Left lung (tissue), 10 donors: ENCODE measurements around the gene GMDS. TPM values are rescaled to one million over a fixed set of nuclear protein-coding genes. Genes with fewer than 3 reads are reported as not detected.

ENCODE experiments used
- ATAC-seq: fragments of 200-7000 bp; cut with Tn5 transposase; one replicate; pipeline ENCODE4 v1.9.1; 2020; ENCODE audit warnings: moderate library complexity
- DNase-seq, 4 donors: peaks; one replicate each; pipeline ENCODE4 v3.0.0-alpha.2; 2013 to 2020
- H3K27ac ChIP-seq, 2 donors: fragments of 200-600 bp; sonication (generic) in 1 of 2; one replicate each; pipeline versions ENCODE4 v1.5.0 to v1.8.0; 2020 to 2021
- H3K27me3 ChIP-seq, 2 donors: fragments of 200-600 bp; sonication (generic) in 1 of 2; one replicate each; pipeline versions ENCODE4 v1.5.0 to v1.8.0; 2020 to 2021
- H3K36me3 ChIP-seq, 2 donors: fragments of 200-600 bp; sonication (generic) in 1 of 2; one replicate each; pipeline versions ENCODE4 v1.5.0 to v1.8.0; 2020 to 2021
- H3K4me1 ChIP-seq, 2 donors: fragments of 200-600 bp; one replicate each; pipeline ENCODE4 v1.8.0; 2021
- H3K4me3 ChIP-seq, 2 donors: fragments of 200-600 bp; sonication (generic) in 1 of 2; one replicate each; pipeline versions ENCODE4 v1.5.0 to v1.8.0; 2020 to 2021; ENCODE audit warnings: mild to moderate bottlenecking in 1 of 2
- H3K9me3 ChIP-seq, 2 donors: fragments of 200-600 bp; sonication (generic) in 1 of 2; one replicate each; pipeline versions ENCODE4 v1.5.0 to v1.8.0; 2020 to 2021
- CTCF ChIP-seq, 2 donors: fragments of 200-600 bp; sonication (generic) in 1 of 2; IDR thresholded peaks; one replicate each; pipeline versions ENCODE4 v1.5.0 to v1.8.0; 2021; ENCODE audit warnings: antibody characterized with exemption in 2 of 2
- intact Hi-C, 2 donors: fragments of 100-400 bp; cut with DNase I; formaldehyde crosslinking; loops; one replicate each; pipeline versions ENCODE4 v1.11.2 to v1.14.2; 2022
- polyA plus RNA-seq, 6 donors: library from polyadenylated mRNA; unstranded; fragments of 120-200 nt; gene quantifications; one replicate each; pipeline ENCODE4 v1.2.1, GENCODE V29; 2013; ENCODE audit not compliant: insufficient read length in 6 of 6
- total RNA-seq, 2 donors: library from RNA; stranded (reverse); fragmentation: NEBNext Ultra II Directional; extraction: Animal tissue kit (Norgen Biotek cat#: 25700); gene quantifications; one replicate each; pipeline ENCODE4 v1.2.1, GENCODE V29; 2021
- donor health status: DM: no; HTN: yes; CAD: no.
- donor health status: DM: no; HTN: no; CAD: no.

Gene GMDS
- total and polyA plus RNA-seq, 8 donors: 16.5 to 25.4 (median 21.2) TPM

- peaks cover 0 to 6% of the 10 kb centered on the region in 2 donors for H3K4me1 ChIP-seq
- no peaks in the 10 kb centered on the region for H3K27me3 ChIP-seq
- intact Hi-C loops: no loop called here
- no peak for ATAC-seq
- TF ChIP-seq CTCF (IDR thresholded peaks at IDR 0.05): no peak
- H3K9me3 ChIP-seq: no peaks in the 10 kb centered on the region
- H3K36me3 ChIP-seq: no peaks in the 10 kb centered on the region
- H3K4me3 ChIP-seq: no peak overlapping the region
- no peak overlapping the region for H3K27ac ChIP-seq
- no peak for DNase-seq
Measured at GRCh38 chr6:2171728-2172127, 73.7 kb downstream of the GMDS start.

GRCh38 chr6:2168480-2168879 is 76.9 kb downstream of the GMDS start:
- no peak for TF ChIP-seq CTCF (IDR thresholded peaks at IDR 0.05)
- intact Hi-C loops: no loop called here
- H3K27ac ChIP-seq: no peak overlapping the region
- H3K36me3 ChIP-seq: no peaks in the 10 kb centered on the region
- H3K4me3 ChIP-seq: no peak overlapping the region
- no peaks in the 10 kb centered on the region for H3K27me3 ChIP-seq
- H3K4me1 ChIP-seq: peaks cover 0 to 6% of the 10 kb centered on the region in 2 donors
- ATAC-seq (no peak), DNase-seq (no peak)
- peaks cover 0 to 4% of the 10 kb centered on the region in 2 donors for H3K9me3 ChIP-seq

DNA sequence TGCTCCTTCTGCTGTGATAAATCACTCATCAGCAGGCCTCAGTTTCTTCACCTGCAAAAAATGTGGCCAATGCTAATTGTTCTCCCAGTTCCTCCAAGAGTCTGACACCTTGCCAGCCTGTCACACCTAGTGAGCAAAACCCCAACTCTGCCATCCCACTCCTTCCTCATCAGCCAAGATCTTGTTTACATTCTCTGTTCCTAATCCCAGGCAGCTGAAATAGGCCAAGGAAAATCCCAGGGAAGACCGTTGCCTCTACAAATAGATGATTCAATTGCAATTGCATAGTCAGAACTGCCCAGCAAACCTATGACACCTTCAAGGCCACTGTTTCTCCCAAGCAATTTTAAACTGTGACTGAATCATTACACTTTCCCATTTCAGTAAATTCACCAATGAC is 78.7 kb downstream of the GMDS start:
- H3K27ac ChIP-seq: no peak overlapping the region
- DNase-seq (no peak), ATAC-seq (no peak)
- H3K4me1 ChIP-seq: peaks cover 0 to 10% of the 10 kb centered on the region in 2 donors
- no peaks in the 10 kb centered on the region for H3K27me3 ChIP-seq
- H3K4me3 ChIP-seq: no peak overlapping the region
- H3K36me3 ChIP-seq: no peaks in the 10 kb centered on the region
- peaks cover 0 to 4% of the 10 kb centered on the region in 2 donors for H3K9me3 ChIP-seq
- intact Hi-C loops: no loop called here
- TF ChIP-seq CTCF (IDR thresholded peaks at IDR 0.05): no peak

DNA sequence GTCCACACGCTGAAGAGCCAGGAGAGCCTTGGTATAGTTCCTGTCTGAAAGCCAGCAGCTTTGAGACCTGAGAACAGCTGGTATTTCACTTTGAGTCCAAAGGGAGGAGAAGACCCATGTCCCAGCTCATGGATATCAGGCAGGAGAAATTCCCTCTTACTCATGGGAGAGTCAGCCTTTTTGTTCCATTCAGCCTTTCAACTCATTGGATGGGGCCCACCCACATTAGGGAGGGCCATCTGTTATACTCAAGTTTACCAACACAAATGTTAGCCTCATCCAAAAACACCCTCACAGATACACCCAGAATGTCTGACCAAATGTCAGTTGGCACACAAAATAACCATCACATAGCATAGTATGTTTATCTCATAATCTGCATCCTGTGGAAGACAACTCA is 80.1 kb downstream of the GMDS start:
- no peak overlapping the region for H3K4me3 ChIP-seq
- H3K9me3 ChIP-seq: peaks cover 0 to 4% of the 10 kb centered on the region in 2 donors
- intact Hi-C loops: no loop called here
- H3K27ac ChIP-seq: no peak overlapping the region
- TF ChIP-seq CTCF (IDR thresholded peaks at IDR 0.05): no peak
- ATAC-seq (no peak), DNase-seq (no peak)
- peaks cover 0 to 8% of the 10 kb centered on the region in 2 donors for H3K4me1 ChIP-seq
- H3K36me3 ChIP-seq: no peaks in the 10 kb centered on the region
- no peaks in the 10 kb centered on the region for H3K27me3 ChIP-seq

GRCh38 chr6:2164481-2164880 is 80.9 kb downstream of the GMDS start:
- no peak for ATAC-seq
- intact Hi-C loops: no loop called here
- TF ChIP-seq CTCF (IDR thresholded peaks at IDR 0.05): no peak

More at GRCh38 chr6:2164481-2164880, 80.9 kb downstream of the GMDS start:
- Histone ChIP-seq H3K36me3 (no peaks in the 10 kb centered on the region), H3K4me1 (peaks cover 0 to 8% of the 10 kb centered on the region in 2 donors), H3K4me3 (no peak overlapping the region), H3K27me3 (no peaks in the 10 kb centered on the region), H3K9me3 (peaks cover 0 to 4% of the 10 kb centered on the region in 2 donors), H3K27ac (no peak overlapping the region)
- DNase-seq: no peak
